Thymus (tissue), 2 donors: ENCODE data around the gene SYTL5. TPM values are rescaled to one million over a fixed set of nuclear protein-coding genes. Genes with fewer than 3 reads are reported as not detected.

Experiments used
- polyA plus RNA-seq: library from polyadenylated mRNA; stranded (reverse); fragments of 200-250 nt; gene quantifications from one replicate; pipeline ENCODE4 v1.2.3, GENCODE V29; 2013
- total RNA-seq: library from RNA; stranded (reverse); fragments of 120-200 nt; gene quantifications from one replicate; pipeline ENCODE4 v1.2.4, GENCODE V29; 2013
- donor health status: healthy.

SYTL5 gene
- total and polyA plus RNA-seq, 2 donors: 0.14 to 0.66 TPM

Other genes with a start within 250 kb of the SYTL5 start
- gene CYBB, start 226.5 kb upstream of the SYTL5 start, total RNA-seq: 41.7 TPM
- gene CYBB, start 226.5 kb upstream of the SYTL5 start, polyA plus RNA-seq: 7.6 TPM
- gene DYNLT3, start 159.0 kb upstream of the SYTL5 start, total RNA-seq: 10.4 TPM
- 47.4 TPM for gene DYNLT3, start 159.0 kb upstream of the SYTL5 start, polyA plus RNA-seq
- 11.1 TPM for gene SRPX, start 214.3 kb downstream of the SYTL5 start, total RNA-seq
- 108 TPM for gene SRPX, start 214.3 kb downstream of the SYTL5 start, polyA plus RNA-seq